Esophagus squamous epithelium (tissue), 5 donors: ENCODE results near the gene LIMA1. TPM values are rescaled to one million over a fixed set of nuclear protein-coding genes. Genes with fewer than 3 reads are reported as not detected.

Experiments used
- DNase-seq: peaks from one replicate; lab custom pipeline; 2025; lab: John Stamatoyannopoulos, UW
- H3K27ac ChIP-seq, 4 donors: fragments of 200-600 bp; sonication (generic); one replicate each; pipeline ENCODE4 v1.5.1; 2016 to 2019; ENCODE audit warnings: mild to moderate bottlenecking in 1 of 4
- H3K27me3 ChIP-seq, 4 donors: fragments of 200-600 bp; sonication (generic); 1 replicate in 3 of 4; 2 replicates in 1 of 4; pipeline versions ENCODE4 v1.5.1 to v1.6.0; 2017 to 2021; ENCODE audit warnings: antibody characterized with exemption in 1 of 4
- H3K36me3 ChIP-seq, 3 donors: fragments of 200-600 bp; sonication (generic); one replicate each; pipeline ENCODE4 v1.5.1; 2016 to 2019
- H3K4me1 ChIP-seq, 3 donors: fragments of 200-600 bp; sonication (generic); one replicate each; pipeline ENCODE4 v1.5.1; 2017 to 2019
- H3K4me3 ChIP-seq, 4 donors: fragments of 200-600 bp; sonication (generic); 1 replicate in 3 of 4; 2 replicates in 1 of 4; pipeline ENCODE4 v1.5.1; 2016 to 2019; ENCODE audit warnings: mild to moderate bottlenecking in 2 of 4, moderate library complexity in 1 of 4
- H3K9me3 ChIP-seq, 3 donors: fragments of 200-600 bp; sonication (generic); one replicate each; pipeline ENCODE4 v1.5.1; 2016 to 2019
- CTCF ChIP-seq, 6 experiments: fragments of 450-650 bp in 4 of 6; fragments of 200-600 bp in 2 of 6; sonication (generic) in 2 of 6; IDR thresholded peaks; one replicate each; pipeline ENCODE4 v1.5.1; 2016 to 2019; ENCODE audit warnings: antibody characterized with exemption in 6 of 6, mild to moderate bottlenecking in 4 of 6, moderate library complexity in 4 of 6
- POLR2A ChIP-seq, 4 donors: fragments of 450-650 bp; IDR thresholded peaks; one replicate each; pipeline ENCODE4 v1.6.1; 2017; ENCODE audit warnings: antibody characterized with exemption in 4 of 4, mild to moderate bottlenecking in 4 of 4, moderate library complexity in 3 of 4
- WGBS, 2 donors: methylation state at CpG; one replicate each; pipeline ENCODE4 v1.1.5; 2018; 5-methylcytosine and 5-hydroxymethylcytosine counted together
- intact Hi-C: fragments of 100-400 bp; cut with DNase I; formaldehyde crosslinking; loops from one replicate; pipeline ENCODE4 v1.15.0; 2022
- total RNA-seq, 4 donors: library from RNA; depleted of rRNA; stranded (reverse); fragments of >200 nt; gene quantifications; one replicate each; pipeline ENCODE4 v1.1.0, GENCODE V29; 2016
- donor health status: DM: yes; HTN: yes; CAD: no.

Gene LIMA1
- total RNA-seq, 4 donors from 2014 or later: 48.0 to 70.0 (median 62.7) TPM

- Histone ChIP-seq H3K4me3 (no peak overlapping the region), H3K27ac (no peak overlapping the region), H3K36me3 (peaks cover 0 to 24% (median 0%) of the 10 kb centered on the region in 3 donors), H3K9me3 (no peaks in the 10 kb centered on the region), H3K4me1 (peaks cover 0 to 26% (median 0%) of the 10 kb centered on the region in 3 donors), H3K27me3 (no peaks in the 10 kb centered on the region)
- no peak for TF ChIP-seq CTCF (IDR thresholded peaks at IDR 0.05)
- TF ChIP-seq POLR2A (IDR thresholded peaks at IDR 0.05): no peak
- no peak for DNase-seq
- intact Hi-C loops: no loop called here
Measured at GRCh38 chr12:50231346-50231745, 52.0 kb downstream of the LIMA1 start.

GRCh38 chr12:50230217-50230616 is 53.1 kb downstream of the LIMA1 start:
- Histone ChIP-seq H3K27ac (no peak overlapping the region), H3K36me3 (peaks cover 0 to 22% (median 0%) of the 10 kb centered on the region in 3 donors), H3K9me3 (no peaks in the 10 kb centered on the region), H3K4me1 (peaks cover 0 to 29% (median 0%) of the 10 kb centered on the region in 3 donors), H3K27me3 (no peaks in the 10 kb centered on the region), H3K4me3 (no peak overlapping the region)
- 92 to 97% methylated on average over 6 of the region's 6 CpGs for WGBS, 2 donors
- TF ChIP-seq CTCF (IDR thresholded peaks at IDR 0.05) (no peak), POLR2A (IDR thresholded peaks at IDR 0.05) (no peak)
- intact Hi-C loops: no loop called here
- no peak for DNase-seq

GRCh38 chr12:50224026-50224692 is 59.2 kb downstream of the LIMA1 start:
- Histone ChIP-seq H3K36me3 (peaks cover 0 to 5% (median 0%) of the 10 kb centered on the region in 3 donors), H3K9me3 (no peaks in the 10 kb centered on the region), H3K4me3 (no peak overlapping the region), H3K4me1 (peaks cover 6 to 63% (median 29%) of the 10 kb centered on the region in 3 donors), H3K27ac (peak overlapping the region; percentile 68 to 91 (median 87)), H3K27me3 (no peaks in the 10 kb centered on the region)
- TF ChIP-seq CTCF (IDR thresholded peaks at IDR 0.05) (no peak), POLR2A (IDR thresholded peaks at IDR 0.05) (no peak)
- no peak for DNase-seq
- WGBS, 2 donors: 17 to 33% methylated on average over 2 of the region's 2 CpGs
- intact Hi-C loops: no loop called here

- H3K27ac ChIP-seq: peak overlapping the region; percentile 84 to 94 (median 90)
- TF ChIP-seq CTCF (IDR thresholded peaks at IDR 0.05) (peak in 4 of 6 experiments; percentile 28 to 44 (median 36)), POLR2A (IDR thresholded peaks at IDR 0.05) (peak in 1 of 4 donors; percentile 65)
- DNase-seq: no peak
- H3K36me3 ChIP-seq: peaks cover 0 to 3% (median 0%) of the 10 kb centered on the region in 3 donors
- WGBS, 2 donors: 1 to 9% methylated on average over 5 of the region's 5 CpGs
- H3K4me3 ChIP-seq: peak overlapping the region; percentile 28 to 73 (median 48)
- intact Hi-C loops: no loop called here
- no peaks in the 10 kb centered on the region for H3K9me3 ChIP-seq
- H3K27me3 ChIP-seq: no peaks in the 10 kb centered on the region
- H3K4me1 ChIP-seq: peaks cover 6 to 78% (median 35%) of the 10 kb centered on the region in 3 donors
Measured at GRCh38 chr12:50222275-50222783, 61.0 kb downstream of the LIMA1 start.
